Retinal pigment epithelial cell (primary cell): ENCODE measurements around the gene TMEM248.
A peak's percentile ranks its signal among the peaks of the same experiment; 100 is the strongest.
"Not testable (repeated sequence)": the region's sequence is repeated elsewhere in the genome, so short reads cannot be mapped to it uniquely, and the experiment has no call there.

Source experiments
- DNase-seq: peaks from one replicate; pipeline ENCODE4 v3.0.0-alpha.2; 2010; ENCODE audit warnings: low read depth
- H3K4me3 ChIP-seq: 2 replicates; pipeline ENCODE4 v1.5.1; 2011; ENCODE audit warnings: mild to moderate bottlenecking, low read length, control low read depth, moderate library complexity
- TF ChIP-seq, protein P1 (sequence below): conservative IDR thresholded peaks from 2 replicates; pipeline ENCODE4 v1.5.1; 2011; ENCODE audit warnings: low read depth, low read length, control low read depth, inconsistent platforms

TMEM248 gene, protein sequence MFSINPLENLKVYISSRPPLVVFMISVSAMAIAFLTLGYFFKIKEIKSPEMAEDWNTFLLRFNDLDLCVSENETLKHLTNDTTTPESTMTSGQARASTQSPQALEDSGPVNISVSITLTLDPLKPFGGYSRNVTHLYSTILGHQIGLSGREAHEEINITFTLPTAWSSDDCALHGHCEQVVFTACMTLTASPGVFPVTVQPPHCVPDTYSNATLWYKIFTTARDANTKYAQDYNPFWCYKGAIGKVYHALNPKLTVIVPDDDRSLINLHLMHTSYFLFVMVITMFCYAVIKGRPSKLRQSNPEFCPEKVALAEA

DNA sequence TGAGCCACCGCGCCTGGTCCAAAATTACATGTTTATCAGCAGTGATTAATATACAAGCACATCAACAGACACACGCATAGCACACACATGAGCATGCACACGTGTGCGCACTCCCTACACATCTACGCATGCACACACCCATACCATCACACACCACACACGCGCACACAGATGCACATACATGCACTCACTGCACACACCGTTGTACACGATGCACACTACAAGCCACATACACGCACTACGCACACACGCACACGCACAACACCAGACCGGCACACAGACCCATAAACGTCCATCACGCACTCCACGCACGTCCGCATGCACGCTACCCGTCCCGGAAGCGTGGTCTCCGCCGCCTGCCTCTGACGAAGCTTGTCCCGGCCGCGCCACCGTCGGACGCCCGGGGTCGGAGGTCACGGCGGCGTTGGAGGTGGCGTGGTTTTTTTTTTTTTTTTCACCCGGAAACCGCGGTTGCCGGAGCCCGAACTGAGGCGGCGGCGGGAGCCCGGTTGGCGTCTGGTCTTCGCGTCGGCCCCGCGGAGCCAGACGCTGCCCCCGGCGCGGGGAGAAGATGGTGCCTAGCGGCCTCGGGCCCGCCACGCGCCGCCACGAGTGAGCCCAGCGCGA is at the start of gene TMEM248:
TSS of gene TMEM248 (plus strand) at position 457 of the 627 bp plus-strand sequence. CDS start 20,641 bp downstream, outside the sequence.
- TF ChIP-seq, protein P1, sequence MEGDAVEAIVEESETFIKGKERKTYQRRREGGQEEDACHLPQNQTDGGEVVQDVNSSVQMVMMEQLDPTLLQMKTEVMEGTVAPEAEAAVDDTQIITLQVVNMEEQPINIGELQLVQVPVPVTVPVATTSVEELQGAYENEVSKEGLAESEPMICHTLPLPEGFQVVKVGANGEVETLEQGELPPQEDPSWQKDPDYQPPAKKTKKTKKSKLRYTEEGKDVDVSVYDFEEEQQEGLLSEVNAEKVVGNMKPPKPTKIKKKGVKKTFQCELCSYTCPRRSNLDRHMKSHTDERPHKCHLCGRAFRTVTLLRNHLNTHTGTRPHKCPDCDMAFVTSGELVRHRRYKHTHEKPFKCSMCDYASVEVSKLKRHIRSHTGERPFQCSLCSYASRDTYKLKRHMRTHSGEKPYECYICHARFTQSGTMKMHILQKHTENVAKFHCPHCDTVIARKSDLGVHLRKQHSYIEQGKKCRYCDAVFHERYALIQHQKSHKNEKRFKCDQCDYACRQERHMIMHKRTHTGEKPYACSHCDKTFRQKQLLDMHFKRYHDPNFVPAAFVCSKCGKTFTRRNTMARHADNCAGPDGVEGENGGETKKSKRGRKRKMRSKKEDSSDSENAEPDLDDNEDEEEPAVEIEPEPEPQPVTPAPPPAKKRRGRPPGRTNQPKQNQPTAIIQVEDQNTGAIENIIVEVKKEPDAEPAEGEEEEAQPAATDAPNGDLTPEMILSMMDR: no peak
- DNase-seq: peak; percentile 25
- H3K4me3 ChIP-seq: peak within 1 kb of the TSS; percentile 74

DNA sequence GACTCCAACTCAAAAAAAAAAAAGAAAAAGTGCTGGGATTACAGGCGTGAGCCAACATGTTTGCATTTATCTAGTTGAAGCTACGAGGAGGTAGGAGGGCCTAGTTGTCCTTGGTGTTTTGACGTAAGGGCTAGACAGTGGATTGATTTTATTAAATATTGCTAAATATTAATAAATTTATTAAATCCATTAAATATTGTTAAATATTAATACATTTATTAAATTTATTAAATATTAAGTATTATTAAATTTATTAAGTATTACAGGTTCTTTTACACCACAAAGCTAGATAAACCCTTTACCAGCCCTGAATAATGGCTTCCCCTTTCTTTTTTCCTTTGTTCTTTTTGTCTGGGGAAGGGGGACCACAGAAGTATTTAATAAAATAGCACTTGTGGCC is 47.5 kb upstream of the TMEM248 start:
- DNase-seq: no peak
- no peak overlapping the region for H3K4me3 ChIP-seq
- TF ChIP-seq, protein P1: no peak

DNA sequence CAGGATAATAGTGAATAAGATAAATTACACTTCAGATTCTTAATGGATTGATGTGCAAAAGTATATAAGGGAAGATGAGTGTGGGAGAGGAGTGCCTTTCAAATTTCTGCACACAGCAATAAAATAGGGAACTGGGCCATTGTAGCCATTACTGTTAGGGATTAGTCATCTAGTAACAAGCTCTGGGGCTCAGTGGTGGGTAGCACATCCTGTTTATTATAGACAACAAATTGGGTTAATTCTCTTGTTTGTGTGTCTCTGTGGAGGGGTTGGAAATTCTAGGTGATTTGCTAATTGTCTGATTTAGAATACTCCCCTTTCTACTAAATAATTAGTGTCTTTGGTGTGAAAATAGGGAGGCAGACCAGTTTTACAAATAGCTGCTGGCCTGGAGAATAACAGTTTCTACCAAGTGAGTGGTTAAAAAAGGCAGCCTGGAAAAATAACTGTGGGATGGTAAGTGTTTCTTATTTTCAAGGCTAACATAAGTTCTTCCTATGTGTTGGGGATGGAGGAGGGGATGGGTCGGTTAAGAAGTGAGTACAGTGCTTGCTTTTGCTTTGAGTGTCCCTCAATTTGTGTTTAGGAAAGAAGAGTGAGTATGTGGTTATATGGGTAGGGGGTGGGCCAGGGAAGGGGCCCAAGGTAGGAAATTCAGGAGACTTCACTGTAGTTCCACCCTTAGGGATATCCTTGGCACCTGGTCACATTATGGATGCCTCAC is 43.3 kb upstream of the TMEM248 start:
- H3K4me3 ChIP-seq: no peak overlapping the region
- TF ChIP-seq, protein P1: no peak
- DNase-seq: no peak

DNA sequence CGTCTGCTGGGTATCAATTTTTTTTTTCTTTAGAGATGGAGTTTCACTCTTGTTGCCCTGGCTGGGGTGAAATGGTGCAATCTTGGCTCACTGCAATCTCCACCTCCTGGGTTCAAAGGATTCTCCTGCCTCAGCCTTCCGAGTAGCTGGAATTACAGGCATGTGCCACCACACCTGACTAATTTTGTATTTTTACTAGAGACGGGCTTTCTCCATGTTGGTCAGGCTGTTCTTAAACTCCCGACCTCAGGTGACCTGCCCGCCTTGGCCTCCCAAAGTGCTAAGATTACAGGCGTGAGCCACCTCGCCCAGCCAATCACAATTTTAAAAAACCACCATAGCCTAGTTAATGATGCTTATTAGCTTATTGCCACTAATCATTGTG is 42.7 kb upstream of the TMEM248 start:
- not testable (repeated sequence) for H3K4me3 ChIP-seq, DNase-seq

DNA sequence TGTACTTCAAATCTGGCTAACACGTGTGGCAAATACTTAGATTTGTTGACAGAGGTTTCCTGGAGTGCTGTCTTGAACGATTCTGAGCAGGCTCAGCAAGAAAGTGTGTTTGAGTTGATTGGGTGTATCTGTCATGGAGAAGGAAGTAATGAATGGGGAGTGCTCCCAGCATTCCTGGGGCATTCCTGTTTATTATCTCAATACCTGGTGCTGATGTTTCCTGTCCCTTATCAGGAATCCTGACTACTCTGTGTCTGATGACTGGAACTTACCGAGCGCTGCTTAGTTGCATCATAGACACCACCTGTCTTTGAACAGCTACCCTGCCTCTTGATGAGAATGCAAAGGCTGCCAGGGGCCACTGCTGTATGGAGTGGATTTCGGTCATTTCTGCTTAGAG is 41.0 kb upstream of the TMEM248 start:
- no peak for DNase-seq
- H3K4me3 ChIP-seq: no peak overlapping the region
- TF ChIP-seq, protein P1: no peak

DNA sequence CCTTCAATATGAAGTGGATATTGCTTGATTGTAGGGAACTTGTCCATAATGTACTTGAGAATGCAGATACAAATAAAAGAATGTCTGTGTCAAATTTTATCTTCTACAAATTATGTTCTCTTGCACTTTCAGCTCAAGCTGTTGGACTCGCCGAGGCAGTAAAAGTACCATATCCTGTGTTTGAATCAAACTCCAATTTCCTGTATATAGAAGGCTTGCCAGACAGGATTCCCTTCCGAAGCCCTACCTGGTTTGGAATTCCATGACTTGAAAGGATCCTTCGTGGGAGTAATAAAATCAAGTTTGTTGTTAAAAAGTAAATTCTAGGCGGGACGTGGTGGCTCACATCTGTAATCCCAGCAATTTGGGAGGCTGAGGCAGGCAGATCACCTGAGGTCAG is 40.4 kb upstream of the TMEM248 start:
- not testable (repeated sequence) for DNase-seq, H3K4me3 ChIP-seq

DNA sequence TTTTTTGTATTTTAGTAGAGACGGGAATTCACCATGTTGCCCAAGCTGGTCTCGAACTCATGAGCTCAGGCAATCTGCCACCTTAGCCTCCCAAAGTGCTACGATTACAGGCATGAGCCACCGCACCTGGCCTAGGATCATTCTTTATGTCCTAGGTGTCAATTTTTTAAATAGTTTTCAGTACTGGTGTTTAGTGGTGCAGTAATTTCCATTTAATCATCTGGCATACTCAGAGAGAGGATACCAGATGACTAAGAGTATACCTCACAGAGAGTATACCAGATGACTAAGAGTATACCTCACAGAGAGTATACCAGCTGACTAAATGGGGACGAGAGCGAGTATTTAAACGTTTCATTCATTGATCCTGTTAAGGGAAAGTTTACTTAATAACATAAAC is 37.3 kb upstream of the TMEM248 start:
- TF ChIP-seq, protein P1: no peak
- H3K4me3 ChIP-seq: no peak overlapping the region
- no peak for DNase-seq

DNA sequence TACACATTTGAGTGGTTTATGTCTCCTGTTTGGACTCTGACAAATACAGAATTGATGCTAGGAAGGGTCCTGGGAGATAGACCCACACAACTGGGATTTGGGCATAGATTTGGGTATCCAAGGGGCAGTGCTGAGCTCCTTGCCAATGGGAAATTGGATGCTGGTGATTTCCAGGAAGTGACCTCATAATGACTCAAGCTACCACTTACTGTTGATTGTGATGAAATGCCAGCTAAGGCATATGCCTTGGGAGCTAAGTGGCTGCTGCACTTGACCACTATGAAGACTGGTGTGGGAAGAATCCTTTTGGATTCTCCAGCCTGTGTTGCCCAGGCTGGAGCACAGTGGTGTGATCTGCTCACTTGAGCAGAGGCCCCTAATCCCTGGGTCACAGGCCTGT is 36.5 kb upstream of the TMEM248 start:
- not testable (repeated sequence) for DNase-seq, H3K4me3 ChIP-seq
